Mammary epithelial cell (primary cell): ENCODE results near the gene ANO2.

Experiments
- CTCF ChIP-seq, 2 donors: IDR thresholded peaks in 1 of 2; conservative IDR thresholded peaks in 1 of 2; 2 replicates each; pipeline ENCODE4 v1.5.1; 2011 to 2012; ENCODE audit warnings: inconsistent platforms in 2 of 2, low read length in 2 of 2, mild to moderate bottlenecking in 2 of 2, control low read depth in 1 of 2, low read depth in 1 of 2; ENCODE audit not compliant: insufficient read depth in 1 of 2; ENCODE audit errors: extremely low read depth in 1 of 2
- EZH2 ChIP-seq: IDR thresholded peaks from 2 replicates; pipeline ENCODE4 v1.6.1; 2012; ENCODE audit warnings: low read length, inconsistent platforms, borderline replicate concordance

GRCh38 chr12:5570416-5570815, 374.6 kb downstream of the ANO2 start:
- TF ChIP-seq EZH2 (no peak), CTCF (conservative IDR thresholded peaks at IDR 0.05 in 1 of 2, IDR thresholded peaks at IDR 0.05 in 1 of 2; ENCODE audit: extremely low read depth in 1 of 2, insufficient read depth in 1 of 2, low read depth in 1 of 2, low read length in 2 of 2) (no peak)
